ENCODE measurements around the gene APBB2. TPM values are rescaled to one million over a fixed set of nuclear protein-coding genes. Genes with fewer than 3 reads are reported as not detected.

APBB2 gene
- polyA plus RNA-seq, 3 donors = 0.15 to 0.33 TPM; not detected in 1

DNA sequence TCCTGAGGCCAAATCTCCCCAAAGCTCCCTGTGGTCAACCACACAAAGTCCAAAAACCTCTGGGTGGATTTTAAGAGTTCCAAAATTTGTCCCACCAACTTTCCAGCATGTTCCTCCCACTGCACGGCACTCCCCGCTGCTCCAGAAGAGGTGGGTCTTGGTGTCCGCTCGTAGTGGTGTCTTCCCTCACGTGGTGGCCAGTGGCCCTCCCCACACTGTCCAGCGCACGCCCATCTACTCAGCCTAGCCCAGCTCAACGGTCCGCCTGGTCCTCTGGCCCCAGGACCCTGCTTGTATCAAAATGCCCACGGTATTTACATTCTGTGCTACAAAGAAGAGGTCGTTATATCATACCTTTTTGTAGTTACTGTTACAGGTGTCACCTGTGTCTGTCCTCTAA, 381.1 kb downstream of the APBB2 start:
- intact Hi-C loops (cut with micrococcal nuclease) = no loop called here
- peaks cover 0 to 2% (median 0%) of the 10 kb centered on the region in 7 donors for H3K9me3 Mint-ChIP-seq
- Histone ChIP-seq H4K20me1 (ENCODE audit: insufficient read depth, low read length) (no peaks in the 10 kb centered on the region), H3K4me1 (ENCODE audit: control insufficient read depth in 1 of 2, insufficient read depth in 2 of 2, low read length in 2 of 2) (peaks cover 9 to 12% of the 10 kb centered on the region in 2 donors), H3K27ac (ENCODE audit: low read depth in 1 of 2, low read length in 2 of 2) (no peak overlapping the region), H3K36me3 (replicated peaks in 1 of 2; ENCODE audit: control insufficient read depth in 1 of 2, insufficient read depth in 2 of 2, low read length in 2 of 2) (no peaks in the 10 kb centered on the region), H3K4me3 (replicated peaks in 1 of 3; ENCODE audit: low read depth in 2 of 3, low read length in 3 of 3) (no peak overlapping the region), H2AFZ (ENCODE audit: insufficient read depth, low read depth, low read length, poor library complexity, severe bottlenecking) (no peak overlapping the region), H3K79me2 (ENCODE audit: insufficient read depth, low read length) (no peaks in the 10 kb centered on the region), H3K9me3 (replicated peaks in 1 of 2; ENCODE audit: control insufficient read depth in 1 of 2, insufficient read depth in 1 of 2, low read length in 2 of 2) (no peaks in the 10 kb centered on the region), H3K27me3 (ENCODE audit: control insufficient read depth in 2 of 2, insufficient read depth in 2 of 2, low read length in 2 of 2) (no peaks in the 10 kb centered on the region), H3K4me2 (replicated peaks; ENCODE audit: extremely low read depth, low read length, poor library complexity, severe bottlenecking) (no peak overlapping the region), H3K9ac (ENCODE audit: insufficient read depth, low read length, poor library complexity, severe bottlenecking) (no peak overlapping the region)
- H3K27me3 Mint-ChIP-seq (ENCODE audit: low read depth in 3 of 3) = peaks cover 0 to 3% (median 2%) of the 10 kb centered on the region in 3 donors
- H3K27ac Mint-ChIP-seq = no peak overlapping the region
- DNase-seq = no peak
- WGBS (ENCODE audit: insufficient coverage) = 93% methylated on average over 10 of the region's 11 CpGs
- no peak for TF ChIP-seq CTCF (IDR thresholded peaks at IDR 0.05)
- H3K36me3 Mint-ChIP-seq = peaks cover 0 to 12% of the 10 kb centered on the region in 2 donors
- H3K4me1 Mint-ChIP-seq = peaks cover 14% of the 10 kb centered on the region
- H3K4me3 Mint-ChIP-seq = no peak overlapping the region

DNA sequence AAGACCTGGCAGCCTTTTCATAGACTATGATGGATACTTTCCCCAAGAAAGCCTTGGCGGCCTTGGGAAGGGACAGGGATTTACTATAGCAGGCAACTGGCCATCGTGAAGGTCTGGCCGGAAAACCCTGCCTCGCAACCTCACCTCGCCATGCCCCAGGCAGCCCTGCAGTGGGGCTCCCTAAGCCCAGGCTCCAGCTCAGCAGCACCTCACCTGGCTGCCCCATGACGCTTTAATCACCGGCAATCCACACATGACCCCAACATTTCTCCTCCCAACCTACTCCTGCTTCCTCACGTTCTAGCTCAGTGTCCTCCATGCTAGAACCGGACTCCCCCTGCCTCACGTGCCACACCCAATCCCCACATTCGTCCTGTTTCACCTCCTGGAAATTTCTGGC, 382.2 kb downstream of the APBB2 start:
- Mint-ChIP-seq H3K4me3 (no peak overlapping the region), H3K4me1 (peaks cover 14% of the 10 kb centered on the region), H3K27me3 (ENCODE audit: low read depth in 3 of 3) (peaks cover 0 to 3% (median 2%) of the 10 kb centered on the region in 3 donors), H3K27ac (no peak overlapping the region), H3K9me3 (peaks cover 0 to 3% (median 0%) of the 10 kb centered on the region in 7 donors), H3K36me3 (peaks cover 0 to 20% of the 10 kb centered on the region in 2 donors)
- no peak overlapping the region for H3K4me3 ChIP-seq (replicated peaks in 1 of 3; ENCODE audit: low read depth in 2 of 3, low read length in 3 of 3)
- no peak overlapping the region for H3K27ac ChIP-seq (ENCODE audit: low read depth in 1 of 2, low read length in 2 of 2)
- H3K27me3 ChIP-seq (ENCODE audit: control insufficient read depth in 2 of 2, insufficient read depth in 2 of 2, low read length in 2 of 2) = no peaks in the 10 kb centered on the region
- no peak for DNase-seq
- H4K20me1 ChIP-seq (ENCODE audit: insufficient read depth, low read length) = no peaks in the 10 kb centered on the region
- no peak overlapping the region for H3K9ac ChIP-seq (ENCODE audit: insufficient read depth, low read length, poor library complexity, severe bottlenecking)
- no peaks in the 10 kb centered on the region for H3K36me3 ChIP-seq (replicated peaks in 1 of 2; ENCODE audit: control insufficient read depth in 1 of 2, insufficient read depth in 2 of 2, low read length in 2 of 2)
- H3K9me3 ChIP-seq (replicated peaks in 1 of 2; ENCODE audit: control insufficient read depth in 1 of 2, insufficient read depth in 1 of 2, low read length in 2 of 2) = no peaks in the 10 kb centered on the region
- H3K4me1 ChIP-seq (ENCODE audit: control insufficient read depth in 1 of 2, insufficient read depth in 2 of 2, low read length in 2 of 2) = peaks cover 9 to 12% of the 10 kb centered on the region in 2 donors
- no peak for TF ChIP-seq CTCF (IDR thresholded peaks at IDR 0.05)
- intact Hi-C loops (cut with micrococcal nuclease) = no loop called here
- no peaks in the 10 kb centered on the region for H3K79me2 ChIP-seq (ENCODE audit: insufficient read depth, low read length)
- no peak overlapping the region for H2AFZ ChIP-seq (ENCODE audit: insufficient read depth, low read depth, low read length, poor library complexity, severe bottlenecking)
- H3K4me2 ChIP-seq (replicated peaks; ENCODE audit: extremely low read depth, low read length, poor library complexity, severe bottlenecking) = no peak overlapping the region
- 88% methylated on average over 11 of the region's 11 CpGs for WGBS (ENCODE audit: insufficient coverage)
